ENCODE measurements around the gene RPS18.

Gene RPS18

GRCh38 chr6:33292996-33293682, 21.3 kb downstream of the RPS18 start:
- DNase-seq, result no peak

- DNase-seq, result no peak
These were observed 22.4 kb downstream of the RPS18 start for GRCh38 chr6:33294086-33294823.

- DNase-seq, result no peak
These were observed 23.9 kb downstream of the RPS18 start for GRCh38 chr6:33295621-33296369.

- DNase-seq, result no peak
These were observed 25.0 kb downstream of the RPS18 start for GRCh38 chr6:33296797-33297405.

- DNase-seq, result no peak
These were observed 25.6 kb downstream of the RPS18 start for GRCh38 chr6:33297406-33297955.

- DNase-seq, result peak; percentile 51
These were observed 26.3 kb downstream of the RPS18 start for GRCh38 chr6:33297956-33298772.

GRCh38 chr6:33298773-33299236, 26.9 kb downstream of the RPS18 start, which contains the start of gene RGL2:
RGL2 (minus strand) TSS chr6:33298942; CDS start chr6:33298610, 332 bp downstream.
- peak; percentile 59 for DNase-seq

GRCh38 chr6:33299237-33299944, 27.5 kb downstream of the RPS18 start:
- DNase-seq, result peak; percentile 91

GRCh38 chr6:33301877-33302276, 30.0 kb downstream of the RPS18 start:
- DNase-seq, result no peak

GRCh38 chr6:33304216-33304615, 32.3 kb downstream of the RPS18 start:
- no peak for DNase-seq

- no peak for DNase-seq
These were observed 33.2 kb downstream of the RPS18 start for GRCh38 chr6:33305052-33305451.

GRCh38 chr6:33306356-33306755, 34.5 kb downstream of the RPS18 start:
- no peak for DNase-seq

GRCh38 chr6:33312361-33313104, 40.7 kb downstream of the RPS18 start:
- peak; percentile 81 for DNase-seq

- peak; percentile 64 for DNase-seq
These were observed 41.3 kb downstream of the RPS18 start for GRCh38 chr6:33313105-33313708.

GRCh38 chr6:33313709-33314514, 42.0 kb downstream of the RPS18 start, which contains the start of gene TAPBP:
TAPBP (minus strand) TSS chr6:33314078; CDS start chr6:33314041, 37 bp downstream.
- DNase-seq, result peak; percentile 83

GRCh38 chr6:33314515-33314942, 42.7 kb downstream of the RPS18 start:
- DNase-seq, result peak; percentile 57

- peak; percentile 29 for DNase-seq
These were observed 43.3 kb downstream of the RPS18 start for GRCh38 chr6:33314943-33315792.

All from activated CD8-positive, alpha-beta memory T cell treated with anti-CD3 and anti-CD28 coated beads, Interleukin-2, amount 50 U/mL, for 4 hours (primary cell).